HCEC 1CT (cell line): ENCODE results near the gene CPT1B.
"Not testable (repeated sequence)": the region's sequence is repeated elsewhere in the genome, so short reads cannot be mapped to it uniquely, and the experiment has no call there.

Experiments used
- DNase-seq: peaks from one replicate; pipeline ENCODE4 v3.0.0-alpha.2; 2017

Gene CPT1B

GRCh38 chr22:50608996-50609395 is 30.8 kb upstream of the CPT1B start:
- DNase-seq, result no peak

- DNase-seq, result not testable (repeated sequence)
Measured at GRCh38 chr22:50608058-50608840, 30.0 kb upstream of the CPT1B start.

- DNase-seq, result no peak
Measured at GRCh38 chr22:50607659-50608020, 29.4 kb upstream of the CPT1B start.

GRCh38 chr22:50606946-50607658 is 28.9 kb upstream of the CPT1B start:
- DNase-seq, result no peak

- DNase-seq, result no peak
Measured at GRCh38 chr22:50606165-50606945, 28.1 kb upstream of the CPT1B start.

- DNase-seq, result no peak
Measured at GRCh38 chr22:50605613-50606074, 27.4 kb upstream of the CPT1B start.

GRCh38 chr22:50605002-50605612 is 26.9 kb upstream of the CPT1B start:
- DNase-seq, result no peak

- DNase-seq, result no peak
Measured at GRCh38 chr22:50604256-50605001, 26.2 kb upstream of the CPT1B start.

GRCh38 chr22:50603511-50604255 is 25.5 kb upstream of the CPT1B start:
- no peak for DNase-seq

GRCh38 chr22:50602338-50602700 is 24.1 kb upstream of the CPT1B start:
- no peak for DNase-seq

- no peak for DNase-seq
Measured at GRCh38 chr22:50601669-50602337, 23.6 kb upstream of the CPT1B start.

GRCh38 chr22:50600967-50601668 is 22.9 kb upstream of the CPT1B start:
- no peak for DNase-seq

- DNase-seq, result no peak
Measured at GRCh38 chr22:50600538-50600937, 22.3 kb upstream of the CPT1B start, which contains the start of gene MAPK8IP2. MAPK8IP2 (plus strand) TSS chr22:50600793; CDS start chr22:50600819, 26 bp downstream.

- no peak for DNase-seq
Measured at GRCh38 chr22:50599816-50600455, 21.7 kb upstream of the CPT1B start.

GRCh38 chr22:50597097-50597496 is 18.9 kb upstream of the CPT1B start:
- no peak for DNase-seq

- no peak for DNase-seq
Measured at GRCh38 chr22:50595189-50595588, 17.0 kb upstream of the CPT1B start.

GRCh38 chr22:50587407-50587806 is 9.2 kb upstream of the CPT1B start:
- DNase-seq, result no peak

- DNase-seq, result no peak
Measured at GRCh38 chr22:50586416-50586815, 8.2 kb upstream of the CPT1B start.

- no peak for DNase-seq
Measured at GRCh38 chr22:50585781-50586180, 7.6 kb upstream of the CPT1B start.

- DNase-seq, result no peak
Measured at GRCh38 chr22:50585238-50585637, 7.0 kb upstream of the CPT1B start.
